ENCODE data around the gene KDM4C.
A peak's percentile ranks its signal among the peaks of the same experiment; 100 is the strongest.

The KDM4C gene

GRCh38 chr9:7115606-7116005, 357.8 kb downstream of the KDM4C start:
- Histone ChIP-seq H2AFZ (ENCODE audit: low read length, unreplicated experiment) (no peak overlapping the region), H3K4me1 (ENCODE audit: control insufficient read depth, insufficient read depth, low read length, unreplicated experiment) (peaks cover 7% of the 10 kb centered on the region), H3K79me2 (ENCODE audit: control insufficient read depth, insufficient read depth, low read length, unreplicated experiment) (no peaks in the 10 kb centered on the region), H3K4me3 (ENCODE audit: low read depth, low read length) (no peak overlapping the region), H3K27ac (ENCODE audit: low read depth, low read length) (no peak overlapping the region), H3K36me3 (ENCODE audit: insufficient read depth, low read length) (no peaks in the 10 kb centered on the region), H3K27me3 (ENCODE audit: insufficient read depth, low read length) (no peaks in the 10 kb centered on the region)

GRCh38 chr9:7117676-7118561, 360.1 kb downstream of the KDM4C start:
- Histone ChIP-seq H3K27me3 (ENCODE audit: insufficient read depth, low read length) (no peaks in the 10 kb centered on the region), H3K79me2 (ENCODE audit: control insufficient read depth, insufficient read depth, low read length, unreplicated experiment) (no peaks in the 10 kb centered on the region)

GRCh38 chr9:7118633-7119032, 360.9 kb downstream of the KDM4C start:
- Histone ChIP-seq H3K36me3 (ENCODE audit: insufficient read depth, low read length) (0 out of 2 replicates have a peak, but pooled peaks cover 3% of the 10 kb centered on the region), H3K79me2 (ENCODE audit: control insufficient read depth, insufficient read depth, low read length, unreplicated experiment) (no peaks in the 10 kb centered on the region), H3K4me3 (ENCODE audit: low read depth, low read length) (no peak overlapping the region), H2AFZ (ENCODE audit: low read length, unreplicated experiment) (no peak overlapping the region), H3K4me1 (ENCODE audit: control insufficient read depth, insufficient read depth, low read length, unreplicated experiment) (peaks cover 7% of the 10 kb centered on the region), H3K27me3 (ENCODE audit: insufficient read depth, low read length) (no peaks in the 10 kb centered on the region), H3K27ac (ENCODE audit: low read depth, low read length) (no peak overlapping the region; the same call in 1 of the 2 replicates)

More at GRCh38 chr9:7117676-7118561, 360.1 kb downstream of the KDM4C start:
- Histone ChIP-seq H3K4me1 (ENCODE audit: control insufficient read depth, insufficient read depth, low read length, unreplicated experiment) (peaks cover 7% of the 10 kb centered on the region), H2AFZ (ENCODE audit: low read length, unreplicated experiment) (no peak overlapping the region), H3K27ac (ENCODE audit: low read depth, low read length) (peak overlapping the region; percentile 45), H3K4me3 (ENCODE audit: low read depth, low read length) (no peak overlapping the region), H3K36me3 (ENCODE audit: insufficient read depth, low read length) (no peaks in the 10 kb centered on the region)

- H3K36me3 ChIP-seq (ENCODE audit: insufficient read depth, low read length): 0 out of 2 replicates have a peak, but pooled peaks cover 4% of the 10 kb centered on the region
- H3K4me3 ChIP-seq (ENCODE audit: low read depth, low read length): no peak overlapping the region
- H3K27ac ChIP-seq (ENCODE audit: low read depth, low read length): no peak overlapping the region
- no peaks in the 10 kb centered on the region for H3K27me3 ChIP-seq (ENCODE audit: insufficient read depth, low read length)
- H3K79me2 ChIP-seq (ENCODE audit: control insufficient read depth, insufficient read depth, low read length, unreplicated experiment): no peaks in the 10 kb centered on the region
- peaks cover 7% of the 10 kb centered on the region for H3K4me1 ChIP-seq (ENCODE audit: control insufficient read depth, insufficient read depth, low read length, unreplicated experiment)
- H2AFZ ChIP-seq (ENCODE audit: low read length, unreplicated experiment): no peak overlapping the region
Measured at GRCh38 chr9:7119612-7120011, 361.8 kb downstream of the KDM4C start.

- no peak overlapping the region for H3K4me3 ChIP-seq (ENCODE audit: low read depth, low read length)
Measured at GRCh38 chr9:7121055-7121454, 363.3 kb downstream of the KDM4C start.

GRCh38 chr9:7121664-7122063, 363.9 kb downstream of the KDM4C start:
- H2AFZ ChIP-seq (ENCODE audit: low read length, unreplicated experiment): no peak overlapping the region
- H3K4me3 ChIP-seq (ENCODE audit: low read depth, low read length): no peak overlapping the region
- peaks cover 7% of the 10 kb centered on the region for H3K4me1 ChIP-seq (ENCODE audit: control insufficient read depth, insufficient read depth, low read length, unreplicated experiment)
- H3K27ac ChIP-seq (ENCODE audit: low read depth, low read length): no peak overlapping the region
- H3K79me2 ChIP-seq (ENCODE audit: control insufficient read depth, insufficient read depth, low read length, unreplicated experiment): no peaks in the 10 kb centered on the region
- H3K36me3 ChIP-seq (ENCODE audit: insufficient read depth, low read length): 0 out of 2 replicates have a peak, but pooled peaks cover 4% of the 10 kb centered on the region
- H3K27me3 ChIP-seq (ENCODE audit: insufficient read depth, low read length): no peaks in the 10 kb centered on the region

More at GRCh38 chr9:7121055-7121454, 363.3 kb downstream of the KDM4C start:
- Histone ChIP-seq H3K36me3 (ENCODE audit: insufficient read depth, low read length) (0 out of 2 replicates have a peak, but pooled peaks cover 4% of the 10 kb centered on the region), H2AFZ (ENCODE audit: low read length, unreplicated experiment) (no peak overlapping the region), H3K27me3 (ENCODE audit: insufficient read depth, low read length) (no peaks in the 10 kb centered on the region), H3K4me1 (ENCODE audit: control insufficient read depth, insufficient read depth, low read length, unreplicated experiment) (peaks cover 7% of the 10 kb centered on the region), H3K27ac (ENCODE audit: low read depth, low read length) (no peak overlapping the region), H3K79me2 (ENCODE audit: control insufficient read depth, insufficient read depth, low read length, unreplicated experiment) (no peaks in the 10 kb centered on the region)

- Histone ChIP-seq H3K79me2 (ENCODE audit: control insufficient read depth, insufficient read depth, low read length, unreplicated experiment) (no peaks in the 10 kb centered on the region), H3K36me3 (ENCODE audit: insufficient read depth, low read length) (0 out of 2 replicates have a peak, but pooled peaks cover 4% of the 10 kb centered on the region), H3K4me1 (ENCODE audit: control insufficient read depth, insufficient read depth, low read length, unreplicated experiment) (peaks cover 2% of the 10 kb centered on the region), H3K4me3 (ENCODE audit: low read depth, low read length) (no peak overlapping the region), H3K27me3 (ENCODE audit: insufficient read depth, low read length) (no peaks in the 10 kb centered on the region), H2AFZ (ENCODE audit: low read length, unreplicated experiment) (no peak overlapping the region), H3K27ac (ENCODE audit: low read depth, low read length) (no peak overlapping the region)
Measured at GRCh38 chr9:7123743-7124142, 366.0 kb downstream of the KDM4C start.

GRCh38 chr9:7125231-7125630, 367.5 kb downstream of the KDM4C start:
- no peak overlapping the region for H2AFZ ChIP-seq (ENCODE audit: low read length, unreplicated experiment)
- H3K4me3 ChIP-seq (ENCODE audit: low read depth, low read length): no peak overlapping the region
- 0 out of 2 replicates have a peak, but pooled peaks cover 4% of the 10 kb centered on the region for H3K36me3 ChIP-seq (ENCODE audit: insufficient read depth, low read length)
- no peaks in the 10 kb centered on the region for H3K4me1 ChIP-seq (ENCODE audit: control insufficient read depth, insufficient read depth, low read length, unreplicated experiment)
- no peaks in the 10 kb centered on the region for H3K27me3 ChIP-seq (ENCODE audit: insufficient read depth, low read length)
- no peak overlapping the region for H3K27ac ChIP-seq (ENCODE audit: low read depth, low read length)
- H3K79me2 ChIP-seq (ENCODE audit: control insufficient read depth, insufficient read depth, low read length, unreplicated experiment): no peaks in the 10 kb centered on the region

- Histone ChIP-seq H3K79me2 (ENCODE audit: control insufficient read depth, insufficient read depth, low read length, unreplicated experiment) (no peaks in the 10 kb centered on the region), H3K27me3 (ENCODE audit: insufficient read depth, low read length) (no peaks in the 10 kb centered on the region), H3K27ac (ENCODE audit: low read depth, low read length) (no peak overlapping the region), H3K36me3 (ENCODE audit: insufficient read depth, low read length) (no peaks in the 10 kb centered on the region), H3K4me3 (ENCODE audit: low read depth, low read length) (no peak overlapping the region), H2AFZ (ENCODE audit: low read length, unreplicated experiment) (no peak overlapping the region), H3K4me1 (ENCODE audit: control insufficient read depth, insufficient read depth, low read length, unreplicated experiment) (no peaks in the 10 kb centered on the region)
Measured at GRCh38 chr9:7129391-7129790, 371.6 kb downstream of the KDM4C start.

- Histone ChIP-seq H3K79me2 (ENCODE audit: control insufficient read depth, insufficient read depth, low read length, unreplicated experiment) (no peaks in the 10 kb centered on the region), H2AFZ (ENCODE audit: low read length, unreplicated experiment) (no peak overlapping the region), H3K27me3 (ENCODE audit: insufficient read depth, low read length) (no peaks in the 10 kb centered on the region), H3K4me1 (ENCODE audit: control insufficient read depth, insufficient read depth, low read length, unreplicated experiment) (no peaks in the 10 kb centered on the region), H3K27ac (ENCODE audit: low read depth, low read length) (no peak overlapping the region), H3K4me3 (ENCODE audit: low read depth, low read length) (no peak overlapping the region), H3K36me3 (ENCODE audit: insufficient read depth, low read length) (no peaks in the 10 kb centered on the region)
Measured at GRCh38 chr9:7130266-7130820, 372.6 kb downstream of the KDM4C start.
